Testis (tissue), 3 donors: ENCODE measurements around the gene DNAH12. TPM values are rescaled to one million over a fixed set of nuclear protein-coding genes. Genes with fewer than 3 reads are reported as not detected.
"Not testable (repeated sequence)": the region's sequence is repeated elsewhere in the genome, so short reads cannot be mapped to it uniquely, and the experiment has no call there.

Experiments
- DNase-seq: peaks from one replicate; pipeline ENCODE4 v3.0.0-alpha.2; 2019
- H3K27ac ChIP-seq, 2 donors: fragments of 200-600 bp; sonication (generic); one replicate each; pipeline ENCODE4 v1.5.1; 2019
- H3K27me3 ChIP-seq: fragments of 200-600 bp; sonication (generic); one replicate; pipeline ENCODE4 v1.5.1; 2019
- H3K36me3 ChIP-seq: fragments of 200-600 bp; sonication (generic); one replicate; pipeline ENCODE4 v1.5.1; 2017; ENCODE audit warnings: low read depth; ENCODE audit errors: missing control alignments
- H3K4me1 ChIP-seq: fragments of 200-600 bp; sonication (generic); one replicate; pipeline ENCODE4 v1.5.1; 2019
- H3K4me3 ChIP-seq, 2 donors: fragments of 200-600 bp; sonication (generic); one replicate each; pipeline ENCODE4 v1.5.1; 2017 to 2019
- H3K9me3 ChIP-seq: fragments of 200-600 bp; sonication (generic); one replicate; pipeline ENCODE4 v1.5.1; 2017
- POLR2A ChIP-seq: fragments of 450-650 bp; IDR thresholded peaks from one replicate; pipeline ENCODE4 v1.6.1; 2017; ENCODE audit warnings: antibody characterized with exemption, mild to moderate bottlenecking, moderate library complexity
- WGBS, 2 donors: methylation state at CpG; one replicate each; pipeline ENCODE4 v1.1.5; 2018; 5-methylcytosine and 5-hydroxymethylcytosine counted together
- intact Hi-C: fragments of 100-400 bp; cut with DNase I; formaldehyde crosslinking; loops from one replicate; pipeline ENCODE4 v1.15.1; 2023; ENCODE audit warnings: low total_unique reads
- polyA plus RNA-seq: library from polyadenylated mRNA; stranded (reverse); fragments of 350-450 nt; fragmentation: Illumina TruSeq; extraction: RNeasy Lipid Tissue Mini Kit (QIAGEN cat#74804); gene quantifications from one replicate; pipeline ENCODE4 v1.2.3, GENCODE V29; 2014; ENCODE audit warnings: low read depth, low replicate concordance; ENCODE audit not compliant: insufficient read depth
- total RNA-seq, 2 donors: library from RNA; depleted of rRNA; stranded (reverse); fragments of >200 nt; gene quantifications; one replicate each; pipeline ENCODE4 v1.2.3, GENCODE V29; 2016
- TF ChIP-seq, protein P1 (sequence below), 3 experiments: fragments of 450-650 bp in 2 of 3; fragments of 200-600 bp in 1 of 3; sonication (generic) in 1 of 3; IDR thresholded peaks; one replicate each; pipeline ENCODE4 v1.5.1; 2016 to 2019; ENCODE audit warnings: antibody characterized with exemption in 3 of 3, mild to moderate bottlenecking in 2 of 3, moderate library complexity in 1 of 3

Gene DNAH12
- total and polyA plus RNA-seq, 3 donors from 2014 or later, result 11.3 to 19.6 (median 15.7) TPM

- Histone ChIP-seq H3K4me1 (peaks cover 4% of the 10 kb centered on the region), H3K9me3 (no peaks in the 10 kb centered on the region), H3K27ac (no peak overlapping the region), H3K27me3 (no peaks in the 10 kb centered on the region), H3K4me3 (no peak overlapping the region), H3K36me3 (no peaks in the 10 kb centered on the region)
- no peak for TF ChIP-seq POLR2A
- TF ChIP-seq, protein P1, sequence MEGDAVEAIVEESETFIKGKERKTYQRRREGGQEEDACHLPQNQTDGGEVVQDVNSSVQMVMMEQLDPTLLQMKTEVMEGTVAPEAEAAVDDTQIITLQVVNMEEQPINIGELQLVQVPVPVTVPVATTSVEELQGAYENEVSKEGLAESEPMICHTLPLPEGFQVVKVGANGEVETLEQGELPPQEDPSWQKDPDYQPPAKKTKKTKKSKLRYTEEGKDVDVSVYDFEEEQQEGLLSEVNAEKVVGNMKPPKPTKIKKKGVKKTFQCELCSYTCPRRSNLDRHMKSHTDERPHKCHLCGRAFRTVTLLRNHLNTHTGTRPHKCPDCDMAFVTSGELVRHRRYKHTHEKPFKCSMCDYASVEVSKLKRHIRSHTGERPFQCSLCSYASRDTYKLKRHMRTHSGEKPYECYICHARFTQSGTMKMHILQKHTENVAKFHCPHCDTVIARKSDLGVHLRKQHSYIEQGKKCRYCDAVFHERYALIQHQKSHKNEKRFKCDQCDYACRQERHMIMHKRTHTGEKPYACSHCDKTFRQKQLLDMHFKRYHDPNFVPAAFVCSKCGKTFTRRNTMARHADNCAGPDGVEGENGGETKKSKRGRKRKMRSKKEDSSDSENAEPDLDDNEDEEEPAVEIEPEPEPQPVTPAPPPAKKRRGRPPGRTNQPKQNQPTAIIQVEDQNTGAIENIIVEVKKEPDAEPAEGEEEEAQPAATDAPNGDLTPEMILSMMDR (IDR thresholded peaks at IDR 0.05), result no peak
- intact Hi-C loops, result no loop called here
- DNase-seq, result no peak
- 73 to 78% methylated on average over 2 of the region's 2 CpGs for WGBS, 2 donors
These were observed 161.2 kb downstream of the DNAH12 start for GRCh38 chr3:57382933-57383332.

GRCh38 chr3:57370341-57370740 is 173.8 kb downstream of the DNAH12 start:
- Histone ChIP-seq H3K36me3 (no peaks in the 10 kb centered on the region), H3K4me1 (no peaks in the 10 kb centered on the region), H3K27ac (no peak overlapping the region), H3K9me3 (no peaks in the 10 kb centered on the region), H3K27me3 (no peaks in the 10 kb centered on the region), H3K4me3 (no peak overlapping the region)
- no peak for DNase-seq
- TF ChIP-seq, protein P1 (IDR thresholded peaks at IDR 0.05), result no peak
- TF ChIP-seq POLR2A, result no peak
- intact Hi-C loops, result no loop called here
- WGBS, 2 donors, result 84 to 85% methylated on average over 1 of the region's 1 CpG

DNA sequence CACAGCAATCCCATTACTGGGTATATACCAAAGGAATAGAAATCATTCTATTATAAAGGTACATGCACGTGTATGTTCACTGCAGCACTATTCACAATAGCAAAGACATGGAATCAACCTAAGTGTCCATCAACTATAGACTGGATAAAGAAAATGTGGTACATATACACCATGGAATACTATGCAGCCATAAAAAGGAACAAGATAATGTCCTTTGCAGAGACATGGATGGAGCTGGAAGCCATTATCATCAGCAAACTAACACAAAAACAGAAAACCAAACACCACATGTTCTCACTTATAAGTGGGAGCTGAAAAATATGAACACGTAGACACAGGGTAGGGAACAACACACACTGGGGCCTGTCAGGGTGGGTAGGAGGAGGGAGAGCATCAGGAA is 179.1 kb downstream of the DNAH12 start:
- WGBS, 2 donors, result 91 to 98% methylated on average over 2 of the region's 2 CpGs

DNA sequence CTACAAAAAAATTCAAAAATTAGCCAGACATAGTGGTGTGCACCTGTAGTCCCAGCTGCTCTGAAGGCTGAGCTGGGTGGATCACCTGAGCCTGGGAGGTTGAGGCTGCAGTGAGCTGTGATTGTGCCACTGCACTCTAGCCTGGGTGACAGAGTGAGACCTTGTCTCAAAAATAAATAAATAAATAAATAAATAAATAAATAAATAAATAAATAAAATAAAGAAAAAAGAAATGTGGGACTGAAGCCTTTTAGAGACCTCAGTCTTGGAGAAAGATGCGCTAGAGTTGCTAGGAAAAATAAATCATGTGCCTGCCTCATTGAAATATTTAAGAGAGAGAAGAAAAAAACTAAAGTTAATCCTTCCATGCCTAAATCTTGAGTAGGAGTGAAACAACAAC is 187.9 kb downstream of the DNAH12 start:
- H3K9me3 ChIP-seq, H3K27ac ChIP-seq, H3K4me1 ChIP-seq, H3K4me3 ChIP-seq, intact Hi-C loops, DNase-seq, H3K36me3 ChIP-seq, H3K27me3 ChIP-seq: not testable (repeated sequence)
- WGBS, 2 donors, result 96 to 97% methylated on average over 1 of the region's 1 CpG

More for the DNA sequence above, 179.1 kb downstream of the DNAH12 start:
- H3K27me3 ChIP-seq, H3K9me3 ChIP-seq, DNase-seq, H3K36me3 ChIP-seq, intact Hi-C loops, H3K4me1 ChIP-seq, H3K27ac ChIP-seq, H3K4me3 ChIP-seq: not testable (repeated sequence)

- Histone ChIP-seq H3K36me3 (no peaks in the 10 kb centered on the region), H3K4me3 (no peak overlapping the region), H3K4me1 (no peaks in the 10 kb centered on the region), H3K27me3 (no peaks in the 10 kb centered on the region), H3K9me3 (no peaks in the 10 kb centered on the region), H3K27ac (no peak overlapping the region)
- no peak for TF ChIP-seq POLR2A
- WGBS, 2 donors, result 76 to 92% methylated on average over 1 of the region's 1 CpG
- intact Hi-C loops, result no loop called here
- DNase-seq, result no peak
These were observed 189.4 kb downstream of the DNAH12 start for GRCh38 chr3:57354768-57355167.

- no peak for DNase-seq
- no peak overlapping the region for H3K27ac ChIP-seq
- H3K27me3 ChIP-seq, result no peaks in the 10 kb centered on the region
- no peaks in the 10 kb centered on the region for H3K4me1 ChIP-seq
- no peak overlapping the region for H3K4me3 ChIP-seq
- intact Hi-C loops, result no loop called here
- H3K36me3 ChIP-seq, result no peaks in the 10 kb centered on the region
- H3K9me3 ChIP-seq, result no peaks in the 10 kb centered on the region
- TF ChIP-seq POLR2A, result no peak
- TF ChIP-seq, protein P1 (IDR thresholded peaks at IDR 0.05), result no peak
- WGBS, 2 donors, result 85 to 88% methylated on average over 1 of the region's 1 CpG
These were observed 193.9 kb downstream of the DNAH12 start for GRCh38 chr3:57350271-57350670.

- H3K27ac ChIP-seq, H3K36me3 ChIP-seq, H3K4me3 ChIP-seq, H3K9me3 ChIP-seq, H3K27me3 ChIP-seq, H3K4me1 ChIP-seq, intact Hi-C loops, DNase-seq: not testable (repeated sequence)
- 46 to 61% methylated on average over 7 of the region's 7 CpGs for WGBS, 2 donors
These were observed 205.0 kb downstream of the DNAH12 start for GRCh38 chr3:57339071-57339642.

DNA sequence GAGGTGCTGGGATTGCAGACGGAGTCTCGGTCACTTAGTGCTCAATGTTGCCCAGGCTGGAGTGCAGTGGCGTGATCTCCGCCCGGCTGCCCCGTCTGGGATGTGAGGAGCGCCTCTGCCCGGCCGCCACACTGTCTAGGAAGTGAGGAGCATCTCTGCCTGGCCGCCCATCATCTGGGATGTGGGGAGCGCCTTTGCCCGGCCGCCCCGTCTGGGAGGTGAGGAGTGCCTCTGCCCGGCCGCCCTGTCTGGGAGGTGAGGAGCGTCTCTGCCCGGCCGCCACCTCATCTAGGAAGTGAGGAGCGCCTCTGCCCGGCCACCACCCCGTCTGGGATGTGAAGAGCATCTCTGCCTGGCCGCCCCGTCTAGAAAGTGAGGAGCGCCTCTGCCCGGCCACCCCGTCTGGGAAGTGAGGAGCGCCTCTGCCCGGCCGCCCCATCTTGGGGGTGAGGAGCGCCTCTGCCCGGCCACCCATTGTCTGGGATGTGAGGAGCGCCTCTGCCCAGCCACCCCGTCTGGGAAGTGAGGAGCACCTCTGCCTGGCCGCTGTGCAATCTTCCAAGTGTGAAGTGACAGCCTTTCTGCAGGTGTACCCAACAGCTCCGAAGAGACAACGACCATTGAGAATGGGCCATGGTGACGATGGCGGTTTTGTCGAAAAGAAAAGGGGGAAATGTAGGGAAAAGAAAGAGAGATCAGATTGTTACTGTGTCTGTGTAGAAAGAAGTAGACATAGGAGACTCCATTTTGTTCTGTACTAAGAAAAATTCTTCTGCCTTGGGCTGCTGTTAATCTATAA is 205.7 kb downstream of the DNAH12 start:
- WGBS, 2 donors, result 86 to 95% methylated on average over 26 to 40 of the region's 40 CpGs
- H3K9me3 ChIP-seq, H3K27me3 ChIP-seq, H3K4me1 ChIP-seq, H3K4me3 ChIP-seq, H3K27ac ChIP-seq, DNase-seq, intact Hi-C loops, H3K36me3 ChIP-seq: not testable (repeated sequence)
